ENCODE results near the gene EXD2.

The EXD2 gene

DNA sequence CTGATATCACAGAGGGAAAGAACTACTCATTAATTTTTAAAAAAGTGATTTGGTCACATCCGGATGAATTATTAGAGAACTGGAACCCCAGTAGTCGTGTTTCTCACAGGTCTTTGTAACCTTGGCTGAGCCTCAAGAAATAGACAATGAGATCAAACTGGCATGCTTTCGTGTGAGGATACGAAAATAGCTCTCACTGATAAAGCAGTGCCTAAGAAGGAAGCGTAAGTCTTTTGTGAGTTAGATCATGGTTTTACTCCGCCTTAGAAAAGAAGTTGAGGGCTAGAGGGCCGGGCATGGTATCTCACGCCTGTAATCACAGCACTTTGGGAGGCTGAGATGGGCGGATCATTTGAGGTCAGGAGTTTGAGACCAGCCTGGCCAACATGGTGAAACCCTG lies 34.9 kb downstream of the EXD2 start:
- H3K4me3 ChIP-seq (ENCODE audit: low read depth, low read length): no peak overlapping the region
- TF ChIP-seq MYC (IDR thresholded peaks at IDR 0.05; ENCODE audit: low read depth, low read length) (no peak), CTCF (IDR thresholded peaks at IDR 0.05; ENCODE audit: low read depth, low read length) (no peak), POLR2A (IDR thresholded peaks at IDR 0.05; ENCODE audit: extremely low read depth, insufficient read length) (no peak)
- TF ChIP-seq, protein P1, sequence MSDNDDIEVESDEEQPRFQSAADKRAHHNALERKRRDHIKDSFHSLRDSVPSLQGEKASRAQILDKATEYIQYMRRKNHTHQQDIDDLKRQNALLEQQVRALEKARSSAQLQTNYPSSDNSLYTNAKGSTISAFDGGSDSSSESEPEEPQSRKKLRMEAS (IDR thresholded peaks at IDR 0.05; ENCODE audit: low read depth, low read length): no peak
- DNase-seq (ENCODE audit: low read depth): no peak

DNA sequence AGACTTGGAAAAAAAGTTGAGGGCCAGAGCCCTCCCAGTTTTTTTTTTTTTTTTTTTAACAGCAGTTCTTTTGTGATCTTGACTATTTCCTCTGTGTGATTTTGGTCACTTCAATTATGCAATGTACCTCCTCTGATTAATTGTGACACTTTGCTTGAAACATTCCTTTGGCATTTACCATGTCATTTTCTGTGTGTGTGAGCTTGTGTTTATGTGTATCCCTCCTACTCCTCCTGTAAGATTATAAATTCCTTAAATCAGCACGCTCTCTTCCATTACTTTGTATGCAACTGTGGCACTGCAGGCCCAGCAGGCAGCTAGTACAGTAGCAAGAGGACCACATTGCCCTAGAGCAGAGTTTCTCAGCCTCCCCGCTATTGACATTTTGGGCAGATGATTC lies 35.4 kb downstream of the EXD2 start:
- TF ChIP-seq POLR2A (IDR thresholded peaks at IDR 0.05; ENCODE audit: extremely low read depth, insufficient read length) (no peak), MYC (IDR thresholded peaks at IDR 0.05; ENCODE audit: low read depth, low read length) (no peak), CTCF (IDR thresholded peaks at IDR 0.05; ENCODE audit: low read depth, low read length) (no peak)
- TF ChIP-seq, protein P1 (IDR thresholded peaks at IDR 0.05; ENCODE audit: low read depth, low read length): no peak
- no peak for DNase-seq (ENCODE audit: low read depth)
- H3K4me3 ChIP-seq (ENCODE audit: low read depth, low read length): no peak overlapping the region

DNA sequence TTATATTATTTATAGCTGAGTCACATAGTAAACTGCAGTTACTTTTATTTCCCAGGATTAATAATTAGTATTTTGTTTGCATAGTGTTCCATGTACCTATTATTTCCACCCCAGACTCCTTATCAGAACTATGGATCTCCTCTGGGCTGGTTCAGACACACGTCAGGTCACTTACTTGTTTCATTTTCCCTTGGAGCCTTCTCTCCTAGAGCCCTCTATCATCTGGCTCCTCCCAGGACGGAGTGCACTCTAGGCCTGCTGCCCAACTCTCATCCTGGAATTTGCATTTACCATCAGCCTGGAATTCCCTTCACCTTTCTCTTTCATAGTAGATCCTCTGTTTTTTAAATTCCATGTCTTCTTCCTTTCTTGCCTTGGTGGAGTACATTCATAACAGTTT lies 40.2 kb downstream of the EXD2 start:
- H3K4me3 ChIP-seq (ENCODE audit: low read depth, low read length): no peak overlapping the region
- no peak for TF ChIP-seq CTCF (IDR thresholded peaks at IDR 0.05; ENCODE audit: low read depth, low read length)
- TF ChIP-seq, protein P1 (IDR thresholded peaks at IDR 0.05; ENCODE audit: low read depth, low read length): no peak
- no peak for TF ChIP-seq MYC (IDR thresholded peaks at IDR 0.05; ENCODE audit: low read depth, low read length)
- TF ChIP-seq POLR2A (IDR thresholded peaks at IDR 0.05; ENCODE audit: extremely low read depth, insufficient read length): no peak
- no peak for DNase-seq (ENCODE audit: low read depth)

DNA sequence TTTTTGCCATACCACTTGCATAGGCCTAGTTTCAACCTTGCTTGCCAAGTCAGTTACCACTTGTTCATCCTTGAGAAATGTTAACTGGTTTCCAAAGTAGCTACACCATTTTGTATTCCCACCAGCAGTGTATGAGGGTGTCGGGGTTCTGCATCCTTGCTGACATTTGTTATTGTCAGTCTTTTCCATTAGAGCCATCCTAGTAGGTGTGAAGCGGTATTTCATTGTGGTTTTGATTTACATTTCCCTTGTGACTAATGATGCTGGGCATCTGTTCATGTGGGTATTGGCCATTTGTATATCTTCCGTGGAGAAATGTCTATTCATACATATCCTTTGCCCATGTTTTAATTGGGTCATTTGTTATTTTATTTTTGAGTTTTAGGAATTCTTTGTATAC lies 41.1 kb downstream of the EXD2 start:
- no peak for DNase-seq (ENCODE audit: low read depth)
- no peak for TF ChIP-seq POLR2A (IDR thresholded peaks at IDR 0.05; ENCODE audit: extremely low read depth, insufficient read length)
- TF ChIP-seq, protein P1 (IDR thresholded peaks at IDR 0.05; ENCODE audit: low read depth, low read length): no peak
- no peak for TF ChIP-seq MYC (IDR thresholded peaks at IDR 0.05; ENCODE audit: low read depth, low read length)
- TF ChIP-seq CTCF (IDR thresholded peaks at IDR 0.05; ENCODE audit: low read depth, low read length): no peak
- H3K4me3 ChIP-seq (ENCODE audit: low read depth, low read length): no peak overlapping the region

GRCh38 chr14:69234106-69234505 lies 42.8 kb downstream of the EXD2 start:
- no peak for DNase-seq (ENCODE audit: low read depth)
- H3K4me3 ChIP-seq (ENCODE audit: low read depth, low read length): no peak overlapping the region
- TF ChIP-seq POLR2A (IDR thresholded peaks at IDR 0.05; ENCODE audit: extremely low read depth, insufficient read length): no peak
- TF ChIP-seq CTCF (IDR thresholded peaks at IDR 0.05; ENCODE audit: low read depth, low read length): no peak
- TF ChIP-seq, protein P1 (IDR thresholded peaks at IDR 0.05; ENCODE audit: low read depth, low read length): no peak
- TF ChIP-seq MYC (IDR thresholded peaks at IDR 0.05; ENCODE audit: low read depth, low read length): no peak

GRCh38 chr14:69235708-69236107 lies 44.4 kb downstream of the EXD2 start:
- no peak overlapping the region for H3K4me3 ChIP-seq (ENCODE audit: low read depth, low read length)
- no peak for DNase-seq (ENCODE audit: low read depth)
- no peak for TF ChIP-seq MYC (IDR thresholded peaks at IDR 0.05; ENCODE audit: low read depth, low read length)
- TF ChIP-seq, protein P1 (IDR thresholded peaks at IDR 0.05; ENCODE audit: low read depth, low read length): no peak
- TF ChIP-seq CTCF (IDR thresholded peaks at IDR 0.05; ENCODE audit: low read depth, low read length): no peak
